HL-60 (cell line): Measurements from ENCODE around the gene RAD18.

Source experiments
- DNase-seq, 2 experiments: peaks; one replicate each; pipeline ENCODE4 v3.0.0-alpha.2; 2010 to 2020; ENCODE audit warnings: low read depth in 1 of 2, low spot score in 1 of 2
- H3K27ac ChIP-seq: fragments of 250-450 bp; sonication (Bioruptor Pico); replicated peaks from 2 replicates; pipeline ENCODE4 v1.5.1; 2020; ENCODE audit warnings: mild to moderate bottlenecking, moderate library complexity
- H3K27me3 ChIP-seq: fragments of 250-450 bp; sonication (Bioruptor Pico); 2 replicates; pipeline ENCODE4 v1.5.1; 2021; ENCODE audit warnings: mild to moderate bottlenecking, moderate library complexity; ENCODE audit not compliant: insufficient read depth, poor library complexity, severe bottlenecking
- H3K4me3 ChIP-seq: replicated peaks from 2 replicates; pipeline ENCODE4 v1.5.1; 2011; ENCODE audit warnings: mild to moderate bottlenecking, control low read depth, low read length; ENCODE audit not compliant: insufficient read depth
- CTCF ChIP-seq: IDR thresholded peaks from one replicate; pipeline ENCODE4 v1.5.1; 2011; ENCODE audit warnings: low read length, control low read depth, inconsistent platforms; ENCODE audit not compliant: insufficient read depth
- GABPA ChIP-seq: IDR thresholded peaks from 2 replicates; pipeline ENCODE4 v1.6.1; 2012; ENCODE audit warnings: low read depth
- POLR2AphosphoS5 ChIP-seq: IDR thresholded peaks from 2 replicates; pipeline ENCODE4 v1.6.1; 2012; ENCODE audit warnings: low read depth
- REST ChIP-seq: IDR thresholded peaks from 2 replicates; pipeline ENCODE4 v1.6.1; 2012; ENCODE audit warnings: low read depth; ENCODE audit not compliant: insufficient replicate concordance
- SPI1 ChIP-seq: IDR thresholded peaks from 2 replicates; pipeline ENCODE4 v1.6.1; 2012; ENCODE audit warnings: low read depth, mild to moderate bottlenecking, borderline replicate concordance

RAD18 gene

GRCh38 chr3:8972639-8973038 is 9.4 kb upstream of the RAD18 start:
- no peak overlapping the region for H3K27ac ChIP-seq
- H3K4me3 ChIP-seq: no peak overlapping the region
- DNase-seq: no peak
- no peaks in the 10 kb centered on the region for H3K27me3 ChIP-seq
- TF ChIP-seq SPI1: no peak
- no peak for TF ChIP-seq REST
- no peak for TF ChIP-seq POLR2AphosphoS5
- no peak for TF ChIP-seq GABPA
- TF ChIP-seq CTCF: no peak

GRCh38 chr3:8970971-8971589 is 7.8 kb upstream of the RAD18 start:
- peak; percentile 93 for TF ChIP-seq CTCF
- TF ChIP-seq POLR2AphosphoS5: no peak
- no peaks in the 10 kb centered on the region for H3K27me3 ChIP-seq
- no peak overlapping the region for H3K27ac ChIP-seq
- peak in 1 of 2 experiments; percentile 56 for DNase-seq
- no peak overlapping the region for H3K4me3 ChIP-seq

- Histone ChIP-seq H3K27ac (no peak overlapping the region), H3K4me3 (no peak overlapping the region), H3K27me3 (no peaks in the 10 kb centered on the region)
- DNase-seq: no peak
- TF ChIP-seq SPI1: no peak
- no peak for TF ChIP-seq POLR2AphosphoS5
- TF ChIP-seq GABPA: no peak
- no peak for TF ChIP-seq REST
- no peak for TF ChIP-seq CTCF
Observed at GRCh38 chr3:8969241-8969640, 6.0 kb upstream of the RAD18 start.

- Histone ChIP-seq H3K27ac (no peak overlapping the region), H3K27me3 (no peaks in the 10 kb centered on the region), H3K4me3 (no peak overlapping the region)
- DNase-seq: no peak
- TF ChIP-seq SPI1 (no peak), REST (no peak), GABPA (no peak), POLR2AphosphoS5 (no peak), CTCF (no peak)
Observed at GRCh38 chr3:8968375-8968882, 5.2 kb upstream of the RAD18 start.
